SK-MEL-5 (cell line): Measurements from ENCODE around the gene TCL1B. TPM values are rescaled to one million over a fixed set of nuclear protein-coding genes. Genes with fewer than 3 reads are reported as not detected.
"Not testable (repeated sequence)": the region's sequence is repeated elsewhere in the genome, so short reads cannot be mapped to it uniquely, and the experiment has no call there.

ENCODE experiments used
- DNase-seq: peaks from one replicate; pipeline ENCODE4 v3.0.0-alpha.2; 2016; ENCODE audit warnings: low read depth, low spot score
- in situ Hi-C: cut with HindIII; loops from 2 replicates; pipeline ENCODE4 v1.10.0; 2016; ENCODE audit warnings: low sequenced_read_pairs, high pct_unique_total_duplicates, low pct_unique_long_range_greater_than_20kb
- small RNA-seq, 2 experiments: library from RNA; depleted of rRNA; stranded (forward); fragments of <200 nt; gene quantifications; one replicate each; pipeline ENCODE3, GENCODE V24; 2014
- total RNA-seq: library from RNA; depleted of rRNA; stranded (reverse); fragments of >200 nt; shearing (Covaris generic); gene quantifications from 2 replicates; pipeline ENCODE4 v1.2.3, GENCODE V29; 2014; rRNA removed

The TCL1B gene
- total RNA-seq, 1 experiment from 2014 or later = not detected

GRCh38 chr14:95725685-95726336, 39.6 kb downstream of the TCL1B start:
- no peak for DNase-seq
- in situ Hi-C loops = no loop called here

DNA sequence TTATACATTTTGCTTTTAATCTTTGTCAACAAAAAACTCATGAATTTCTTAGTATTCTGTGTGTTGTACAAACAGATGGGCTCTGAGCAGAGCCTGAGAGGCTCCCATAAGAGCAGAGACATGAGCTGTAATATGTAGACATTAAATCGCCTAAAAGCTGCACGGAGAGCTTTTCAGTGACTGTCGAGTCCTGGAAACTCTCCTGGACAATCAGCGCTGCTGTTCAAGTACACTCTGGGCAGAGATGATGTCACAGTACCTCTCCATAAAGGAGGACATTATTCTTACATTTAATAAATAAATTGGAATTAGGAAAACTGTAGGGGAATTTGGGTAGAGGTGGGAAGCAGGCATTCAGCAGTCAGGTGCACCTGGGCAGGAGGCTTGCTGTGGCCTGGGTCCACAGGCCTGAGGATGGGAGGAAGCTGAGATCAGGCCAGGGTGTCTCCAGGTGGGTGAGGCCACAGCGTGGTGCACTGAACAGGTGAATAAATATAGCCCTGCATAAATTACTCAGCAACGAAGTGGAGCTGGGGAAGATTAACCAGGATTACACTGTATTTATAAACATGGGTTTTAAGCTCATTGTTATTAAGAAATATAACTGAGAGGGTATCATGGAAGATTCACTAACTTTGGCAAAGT, 41.0 kb downstream of the TCL1B start:
- DNase-seq = no peak
- in situ Hi-C loops = no loop called here

DNA sequence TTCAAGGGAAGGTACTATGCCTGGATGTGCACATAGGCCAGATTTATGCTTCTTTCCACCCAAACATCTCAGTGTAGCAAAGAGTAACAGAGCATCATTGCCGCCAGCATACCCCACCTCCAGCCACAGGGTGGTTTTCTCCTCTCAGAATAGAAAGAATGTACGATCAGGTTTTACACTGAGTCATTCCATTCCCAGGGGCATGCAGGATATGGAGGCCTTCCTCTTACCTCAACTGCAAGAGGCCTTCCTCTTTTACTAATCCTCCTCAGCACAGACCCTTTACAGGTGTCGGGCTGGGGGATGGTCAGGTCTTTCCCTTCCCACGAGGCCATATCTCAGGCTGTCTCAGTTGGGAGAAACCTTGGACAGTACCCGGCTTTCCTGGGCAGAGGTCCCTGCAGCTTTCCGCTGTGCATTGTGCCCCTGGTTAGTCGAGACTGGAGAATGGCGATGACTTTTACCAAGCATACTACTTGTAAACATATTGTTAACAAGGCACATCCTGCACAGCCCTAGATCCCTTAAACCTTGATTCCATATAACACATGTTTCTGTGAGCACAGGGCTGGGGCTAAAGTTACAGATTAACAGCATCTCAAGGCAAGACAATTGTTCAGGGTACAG, 43.3 kb downstream of the TCL1B start:
- DNase-seq, in situ Hi-C loops: not testable (repeated sequence)

GRCh38 chr14:95730126-95730525, 43.9 kb downstream of the TCL1B start:
- DNase-seq = no peak

DNA sequence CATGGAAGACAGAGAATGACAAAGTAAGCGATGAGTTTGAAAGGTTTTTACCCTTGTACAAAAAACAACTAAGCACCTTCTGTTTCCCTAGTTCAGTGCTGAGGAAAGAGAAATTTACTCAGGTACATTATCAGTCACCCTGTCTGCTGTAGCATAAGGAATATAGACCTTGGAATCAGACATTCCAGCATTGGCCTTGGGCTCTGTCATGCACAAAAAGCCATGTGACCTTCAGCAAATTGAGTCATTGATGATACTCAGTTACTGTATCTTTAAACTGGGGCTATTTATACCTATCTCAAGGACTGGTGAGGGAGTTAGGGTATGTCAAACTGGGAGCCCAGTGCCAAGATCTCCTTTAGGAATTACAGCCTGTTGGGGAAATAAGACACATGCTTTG, 47.0 kb downstream of the TCL1B start:
- DNase-seq = no peak
- in situ Hi-C loops = no loop called here

More at GRCh38 chr14:95730126-95730525, 43.9 kb downstream of the TCL1B start:
- in situ Hi-C loops = no loop called here

DNA sequence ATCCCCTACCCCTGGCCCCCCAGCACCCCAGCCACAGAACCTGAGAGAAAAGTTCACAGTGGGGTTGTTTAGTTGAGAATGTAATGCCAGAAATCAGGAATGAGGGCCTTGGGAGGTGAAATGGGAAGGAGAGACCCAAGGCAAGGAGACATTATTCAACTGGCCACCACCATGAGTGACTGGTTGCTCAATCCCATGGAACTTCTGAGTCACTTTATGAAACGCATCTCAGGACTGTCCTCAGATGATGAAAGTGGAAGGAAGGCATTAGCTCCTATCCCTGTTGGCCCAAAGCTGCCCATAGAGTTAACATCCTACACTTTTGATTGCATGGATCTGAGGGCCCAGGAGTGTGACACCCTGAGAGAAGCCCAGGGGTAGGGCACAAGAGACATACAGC, 53.1 kb downstream of the TCL1B start:
- in situ Hi-C loops = no loop called here
- no peak for DNase-seq

DNA sequence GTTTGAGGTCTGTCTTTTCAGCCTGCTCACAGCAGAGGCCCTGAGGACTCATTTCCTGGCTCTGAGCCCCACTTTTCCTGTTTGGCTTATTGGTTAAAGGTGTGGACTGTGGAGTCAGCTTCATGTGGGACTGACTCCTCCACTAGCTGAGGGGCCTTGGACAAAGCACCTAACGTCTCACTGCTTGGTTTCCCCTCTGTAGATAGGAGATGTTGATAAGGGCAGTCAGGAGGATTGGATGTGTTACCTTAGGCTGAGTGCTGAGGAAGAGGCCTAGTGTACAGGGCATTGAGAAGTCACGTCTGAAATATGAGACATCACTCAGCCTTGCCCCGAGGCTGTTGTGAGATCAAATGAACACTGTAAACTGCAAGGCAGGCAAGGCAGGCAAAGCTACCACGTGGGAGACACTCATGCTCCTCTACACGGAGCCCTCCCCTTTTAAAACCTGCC, 54.8 kb downstream of the TCL1B start:
- peak; percentile 77 for DNase-seq
- in situ Hi-C loops = no loop called here

DNA sequence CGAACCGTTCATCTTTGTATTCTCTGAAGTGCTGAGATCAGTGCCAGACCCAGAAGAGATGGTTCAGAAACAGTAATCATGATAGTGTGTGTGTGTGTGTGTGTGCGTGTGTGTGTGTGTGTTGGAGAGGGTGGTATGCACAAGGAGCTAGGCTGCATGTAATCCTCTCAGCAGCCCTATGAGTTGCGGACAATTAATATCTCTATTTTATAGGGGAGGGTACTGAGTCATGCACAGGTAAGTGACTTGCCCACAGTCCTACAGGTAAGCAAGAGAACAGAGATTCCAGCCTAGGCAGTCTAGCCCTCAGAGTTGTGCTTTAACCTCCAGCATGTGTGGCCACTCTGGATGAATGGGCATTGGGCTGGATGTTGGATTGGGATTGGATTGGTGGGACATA, 55.6 kb downstream of the TCL1B start:
- no peak for DNase-seq
- in situ Hi-C loops = no loop called here

Small RNA genes within 50 kb of the gene (small RNA-seq; reads per million reads assigned to genes)
- 0 reads per million in 2 experiments for gene RF02193

Other genes starting within 250 kb of the TCL1B start
- 1.3 and 1.6 TPM in 2 replicates for gene SYNE3, start 169.8 kb upstream of the TCL1B start, total RNA-seq
- 49.2 and 57.5 TPM in 2 replicates for gene GLRX5, start 151.4 kb upstream of the TCL1B start, total RNA-seq
- gene TCL1A, start 27.7 kb downstream of the TCL1B start, total RNA-seq = 0.48 TPM in 1 of 2 replicates, not detected in the other
- 0.05 TPM in 1 of 2 replicates, not detected in the other for gene TUNAR, start 190.4 kb downstream of the TCL1B start, total RNA-seq